OCI-LY7 (cell line): ENCODE data around the gene TUBB8. TPM values are rescaled to one million over a fixed set of nuclear protein-coding genes. Genes with fewer than 3 reads are reported as not detected.

Experiments
- BruUV-seq: library from RNA; stranded (reverse); fragments of 400-500 nt; replicated peaks from 2 replicates; lab custom pipeline; 2021; lab: Mats Ljungman, UMichigan
- CTCF ChIA-PET: fragments of 300-600 bp; sonication (Branson Sonifier 250); formaldehyde crosslinking; loops from one replicate; lab custom pipeline; 2022; ENCODE audit warnings: antibody characterized with exemption; ENCODE audit not compliant: unreplicated experiment; lab: Charles Lee
- POLR2A ChIA-PET: fragments of 300-600 bp; sonication (Branson Sonifier 250); formaldehyde crosslinking; loops from one replicate; lab custom pipeline; 2022; ENCODE audit warnings: antibody characterized with exemption; lab: Charles Lee
- DNase-seq: peaks from one replicate; pipeline ENCODE4 v3.0.0-alpha.2; 2015; ENCODE audit warnings: low spot score
- H2AFZ ChIP-seq: fragments of 200-600 bp; sonication (generic), shearing (Covaris generic); 2 replicates; pipeline ENCODE4 v1.6.1; 2014; ENCODE audit warnings: mild to moderate bottlenecking, antibody characterized with exemption, low read length, moderate library complexity
- H3K27ac ChIP-seq: fragments of 200-600 bp; sonication (generic); 2 replicates; pipeline ENCODE4 v1.5.1; 2014; ENCODE audit warnings: mixed run types, low read depth, mild to moderate bottlenecking, moderate library complexity, low read length, inconsistent platforms; ENCODE audit not compliant: poor library complexity, severe bottlenecking
- H3K36me3 ChIP-seq: fragments of 200-600 bp; sonication (generic); 2 replicates; pipeline ENCODE4 v1.6.1; 2014; ENCODE audit warnings: mild to moderate bottlenecking, antibody characterized with exemption, low read length, moderate library complexity, mixed read lengths; ENCODE audit not compliant: insufficient read depth
- H3K4me1 ChIP-seq: fragments of 200-600 bp; sonication (generic); 2 replicates; pipeline ENCODE4 v1.5.1; 2014; ENCODE audit warnings: mild to moderate bottlenecking, low read length; ENCODE audit not compliant: insufficient read depth, poor library complexity, severe bottlenecking
- H3K4me2 ChIP-seq: fragments of 200-600 bp; sonication (generic); 2 replicates; pipeline ENCODE4 v1.6.1; 2014; ENCODE audit warnings: mild to moderate bottlenecking, low read length
- H3K4me3 ChIP-seq: fragments of 200-600 bp; sonication (generic); 2 replicates; pipeline ENCODE4 v1.5.1; 2014; ENCODE audit warnings: mild to moderate bottlenecking, low read depth, low read length; ENCODE audit not compliant: poor library complexity, severe bottlenecking
- H3K79me2 ChIP-seq: fragments of 200-600 bp; sonication (generic); 2 replicates; pipeline ENCODE4 v1.6.1; 2016; ENCODE audit warnings: low read depth, mild to moderate bottlenecking, low read length, moderate library complexity, mixed read lengths; ENCODE audit not compliant: insufficient read depth
- H3K9me2 ChIP-seq: fragments of 200-600 bp; sonication (generic); 2 replicates; pipeline ENCODE4 v1.6.1; 2016; ENCODE audit warnings: mild to moderate bottlenecking, low read length, mixed read lengths; ENCODE audit not compliant: insufficient read depth
- H3K9me3 ChIP-seq: fragments of 200-600 bp; sonication (generic); 2 replicates; pipeline ENCODE4 v1.6.1; 2014; ENCODE audit warnings: mild to moderate bottlenecking, mixed run types, low read length, mixed read lengths
- H4K20me1 ChIP-seq: fragments of 200-600 bp; sonication (generic); 2 replicates; pipeline ENCODE4 v1.6.1; 2014; ENCODE audit warnings: mild to moderate bottlenecking, antibody characterized with exemption, low read length, moderate library complexity, mixed read lengths; ENCODE audit not compliant: insufficient read depth
- EZH2phosphoT487 ChIP-seq: fragments of 200-600 bp; sonication (generic); IDR thresholded peaks from 2 replicates; pipeline ENCODE4 v1.6.1; 2018; ENCODE audit warnings: low read depth, borderline replicate concordance, mild to moderate bottlenecking, mixed run types, antibody characterized with exemption, low read length, moderate library complexity, mixed read lengths
- intact Hi-C: fragments of 100-400 bp; cut with micrococcal nuclease; formaldehyde crosslinking; loops from one replicate; pipeline ENCODE4 v1.10.0; 2022; ENCODE audit not compliant: unreplicated experiment
- total RNA-seq, 2 experiments: library from RNA; depleted of rRNA in 1 of 2; stranded (reverse); fragments of >200 nt in 1 of 2; shearing (Covaris generic) in 1 of 2; gene quantifications; 2 replicates each; pipeline ENCODE4 v1.2.3, GENCODE V29; 2014 to 2022
- TF ChIP-seq, protein P1 (sequence below): fragments of 200-600 bp; sonication (generic); conservative IDR thresholded peaks from 2 replicates; pipeline ENCODE4 v1.5.1; 2014; ENCODE audit warnings: mild to moderate bottlenecking, antibody characterized with exemption, low read length, moderate library complexity, mixed read lengths

Gene TUBB8
- total RNA-seq, 2 experiments from 2014 or later = not detected

DNA sequence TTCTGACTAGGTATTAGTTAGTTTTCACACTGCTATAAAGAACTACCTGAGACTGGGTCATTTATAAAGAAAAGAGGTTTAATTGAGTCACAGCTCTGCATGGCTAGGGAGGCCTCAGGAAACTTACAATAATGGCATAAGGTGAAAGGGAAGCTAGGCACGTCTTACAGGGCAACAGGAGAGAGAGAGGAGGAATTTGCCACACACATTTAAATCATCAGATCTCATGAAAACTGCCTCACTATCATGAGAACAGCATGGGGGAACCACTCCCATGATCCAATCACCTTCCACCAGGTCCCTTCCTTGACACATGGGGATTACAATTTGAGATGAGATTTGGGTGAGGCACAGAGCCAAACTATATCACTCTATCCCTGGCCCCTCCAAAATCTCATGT lies 45.5 kb upstream of the TUBB8 start:
- H4K20me1 ChIP-seq = no peaks in the 10 kb centered on the region
- no peaks in the 10 kb centered on the region for H3K36me3 ChIP-seq
- no peak overlapping the region for H2AFZ ChIP-seq
- intact Hi-C loops = no loop called here
- BruUV-seq = no TSS peak
- no peaks in the 10 kb centered on the region for H3K4me1 ChIP-seq
- ChIA-PET CTCF (no interaction called here), POLR2A (no interaction called here)
- DNase-seq = no peak
- H3K9me2 ChIP-seq = no peaks in the 10 kb centered on the region
- no peaks in the 10 kb centered on the region for H3K79me2 ChIP-seq
- no peak overlapping the region for H3K27ac ChIP-seq
- no peak overlapping the region for H3K4me2 ChIP-seq
- no peak overlapping the region for H3K4me3 ChIP-seq
- TF ChIP-seq EZH2phosphoT487 = no peak
- TF ChIP-seq, protein P1, sequence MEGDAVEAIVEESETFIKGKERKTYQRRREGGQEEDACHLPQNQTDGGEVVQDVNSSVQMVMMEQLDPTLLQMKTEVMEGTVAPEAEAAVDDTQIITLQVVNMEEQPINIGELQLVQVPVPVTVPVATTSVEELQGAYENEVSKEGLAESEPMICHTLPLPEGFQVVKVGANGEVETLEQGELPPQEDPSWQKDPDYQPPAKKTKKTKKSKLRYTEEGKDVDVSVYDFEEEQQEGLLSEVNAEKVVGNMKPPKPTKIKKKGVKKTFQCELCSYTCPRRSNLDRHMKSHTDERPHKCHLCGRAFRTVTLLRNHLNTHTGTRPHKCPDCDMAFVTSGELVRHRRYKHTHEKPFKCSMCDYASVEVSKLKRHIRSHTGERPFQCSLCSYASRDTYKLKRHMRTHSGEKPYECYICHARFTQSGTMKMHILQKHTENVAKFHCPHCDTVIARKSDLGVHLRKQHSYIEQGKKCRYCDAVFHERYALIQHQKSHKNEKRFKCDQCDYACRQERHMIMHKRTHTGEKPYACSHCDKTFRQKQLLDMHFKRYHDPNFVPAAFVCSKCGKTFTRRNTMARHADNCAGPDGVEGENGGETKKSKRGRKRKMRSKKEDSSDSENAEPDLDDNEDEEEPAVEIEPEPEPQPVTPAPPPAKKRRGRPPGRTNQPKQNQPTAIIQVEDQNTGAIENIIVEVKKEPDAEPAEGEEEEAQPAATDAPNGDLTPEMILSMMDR = no peak
- peaks cover 5% of the 10 kb centered on the region; the same call in 1 of the 2 replicates for H3K9me3 ChIP-seq

DNA sequence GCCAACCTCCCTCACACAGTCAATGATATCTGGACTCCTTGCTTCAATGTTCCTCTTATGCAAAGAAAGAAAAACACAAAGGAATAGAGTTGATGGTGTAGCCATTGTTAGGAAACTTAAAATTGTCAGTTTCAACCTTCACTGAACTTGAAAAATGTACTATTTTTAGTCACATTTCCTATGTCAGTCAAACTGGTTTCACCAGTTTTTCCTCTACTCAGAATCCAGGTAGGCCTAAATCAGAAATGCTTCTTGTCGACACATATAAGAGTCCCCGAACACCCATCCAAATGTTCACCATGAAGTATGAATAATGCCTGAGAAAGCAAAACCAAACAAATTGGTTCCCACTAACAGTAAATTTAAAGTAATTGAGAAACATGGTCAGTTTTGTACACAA lies 43.8 kb upstream of the TUBB8 start:
- intact Hi-C loops = no loop called here
- H3K9me3 ChIP-seq = peaks cover 5% of the 10 kb centered on the region; the same call in 1 of the 2 replicates
- no peak overlapping the region for H3K4me3 ChIP-seq
- no peaks in the 10 kb centered on the region for H3K36me3 ChIP-seq
- H4K20me1 ChIP-seq = no peaks in the 10 kb centered on the region
- no peak for DNase-seq
- H3K9me2 ChIP-seq = no peaks in the 10 kb centered on the region
- no peaks in the 10 kb centered on the region for H3K79me2 ChIP-seq
- H2AFZ ChIP-seq = no peak overlapping the region
- H3K4me1 ChIP-seq = no peaks in the 10 kb centered on the region
- H3K4me2 ChIP-seq = no peak overlapping the region
- BruUV-seq = no TSS peak
- ChIA-PET POLR2A (interaction anchor here (0.7 kb wide), 1 partner anchor 653 kb away, joined by 3 read pairs; no protein-coding TSS in a partner anchor), CTCF (no interaction called here)
- H3K27ac ChIP-seq = no peak overlapping the region
- no peak for TF ChIP-seq EZH2phosphoT487

DNA sequence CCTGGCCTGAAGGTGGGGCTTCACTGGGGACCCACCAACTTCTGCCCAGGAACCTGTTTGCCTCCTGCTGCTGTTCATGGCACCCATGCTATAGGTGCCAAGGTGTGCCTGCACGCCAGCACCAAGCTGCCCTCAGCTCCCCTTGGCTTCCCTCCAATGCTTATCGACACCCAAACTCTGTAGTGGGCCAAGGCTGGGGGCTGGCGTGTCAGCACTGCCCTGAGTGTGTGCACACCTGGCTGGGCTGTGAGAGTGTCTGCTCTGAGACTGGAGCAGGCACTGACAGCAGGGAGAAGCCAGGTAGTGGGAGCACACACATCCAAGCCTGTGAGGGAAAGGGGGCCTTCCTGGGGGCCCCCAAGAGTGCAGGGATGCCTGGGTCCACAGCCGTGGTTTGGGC lies 43.1 kb upstream of the TUBB8 start:
- POLR2A ChIA-PET = no interaction called here
- Histone ChIP-seq H2AFZ (no peak overlapping the region), H3K27ac (no peak overlapping the region), H3K9me3 (peaks cover 5% of the 10 kb centered on the region; the same call in 1 of the 2 replicates), H3K79me2 (no peaks in the 10 kb centered on the region), H3K4me2 (no peak overlapping the region), H3K4me3 (no peak overlapping the region), H3K9me2 (no peaks in the 10 kb centered on the region), H3K36me3 (no peaks in the 10 kb centered on the region), H3K4me1 (no peaks in the 10 kb centered on the region), H4K20me1 (no peaks in the 10 kb centered on the region)
- no peak for DNase-seq
- no peak for TF ChIP-seq EZH2phosphoT487
- TF ChIP-seq, protein P1 = no peak
- intact Hi-C loops = no loop called here
- no TSS peak for BruUV-seq
- CTCF ChIA-PET = no interaction called here
